ENCODE results near the gene NGEF.

The NGEF gene

DNA sequence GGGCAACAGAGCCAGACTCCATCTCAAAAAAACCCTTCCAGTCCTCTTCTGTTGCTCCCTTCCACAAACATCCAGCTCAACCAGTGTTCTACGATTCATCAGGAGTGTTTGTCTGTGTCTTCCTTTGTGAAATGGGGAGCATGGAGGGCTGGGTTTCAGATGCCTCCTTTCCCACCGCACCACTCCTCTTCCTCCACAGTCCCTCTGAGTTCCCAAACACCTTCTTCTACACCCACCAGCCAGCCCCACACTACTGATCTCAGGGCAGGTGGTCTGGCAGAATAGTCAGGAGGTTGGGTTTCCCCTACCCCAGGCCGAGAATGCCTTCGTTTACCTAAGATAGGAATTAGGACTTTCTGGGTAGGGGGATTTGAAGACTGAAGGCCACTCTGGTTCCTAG lies 36.9 kb downstream of the NGEF start:
- Histone ChIP-seq H3K4me1 (ENCODE audit: insufficient read depth, low read length) (no peaks in the 10 kb centered on the region), H3K79me2 (ENCODE audit: insufficient read depth, low read length) (no peaks in the 10 kb centered on the region), H4K20me1 (ENCODE audit: insufficient read depth, low read length) (no peaks in the 10 kb centered on the region), H3K27ac (ENCODE audit: low read length) (no peak overlapping the region), H3K9ac (ENCODE audit: low read depth, low read length) (no peak overlapping the region), H3K4me2 (ENCODE audit: insufficient read depth, low read length) (no peak overlapping the region), H2AFZ (ENCODE audit: low read depth, low read length) (no peak overlapping the region), H3K27me3 (ENCODE audit: insufficient read depth, low read length, poor library complexity) (no peaks in the 10 kb centered on the region), H3K36me3 (ENCODE audit: insufficient read depth, low read length) (no peaks in the 10 kb centered on the region), H3K9me3 (ENCODE audit: insufficient read depth, low read length, severe bottlenecking) (no peaks in the 10 kb centered on the region), H3K4me3 (ENCODE audit: low read depth in 1 of 2, low read length in 2 of 2) (no peak overlapping the region)
- TF ChIP-seq, protein P1, sequence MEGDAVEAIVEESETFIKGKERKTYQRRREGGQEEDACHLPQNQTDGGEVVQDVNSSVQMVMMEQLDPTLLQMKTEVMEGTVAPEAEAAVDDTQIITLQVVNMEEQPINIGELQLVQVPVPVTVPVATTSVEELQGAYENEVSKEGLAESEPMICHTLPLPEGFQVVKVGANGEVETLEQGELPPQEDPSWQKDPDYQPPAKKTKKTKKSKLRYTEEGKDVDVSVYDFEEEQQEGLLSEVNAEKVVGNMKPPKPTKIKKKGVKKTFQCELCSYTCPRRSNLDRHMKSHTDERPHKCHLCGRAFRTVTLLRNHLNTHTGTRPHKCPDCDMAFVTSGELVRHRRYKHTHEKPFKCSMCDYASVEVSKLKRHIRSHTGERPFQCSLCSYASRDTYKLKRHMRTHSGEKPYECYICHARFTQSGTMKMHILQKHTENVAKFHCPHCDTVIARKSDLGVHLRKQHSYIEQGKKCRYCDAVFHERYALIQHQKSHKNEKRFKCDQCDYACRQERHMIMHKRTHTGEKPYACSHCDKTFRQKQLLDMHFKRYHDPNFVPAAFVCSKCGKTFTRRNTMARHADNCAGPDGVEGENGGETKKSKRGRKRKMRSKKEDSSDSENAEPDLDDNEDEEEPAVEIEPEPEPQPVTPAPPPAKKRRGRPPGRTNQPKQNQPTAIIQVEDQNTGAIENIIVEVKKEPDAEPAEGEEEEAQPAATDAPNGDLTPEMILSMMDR (IDR thresholded peaks at IDR 0.05; ENCODE audit: borderline replicate concordance, extremely low read depth, low read length, poor library complexity, severe bottlenecking), result no peak
- no peak for TF ChIP-seq EZH2 (IDR thresholded peaks at IDR 0.05; ENCODE audit: borderline replicate concordance, low read depth, low read length, severe bottlenecking)
- DNase-seq, result no peak
- no peak for ATAC-seq (ENCODE audit: insufficient read depth, low read depth)

DNA sequence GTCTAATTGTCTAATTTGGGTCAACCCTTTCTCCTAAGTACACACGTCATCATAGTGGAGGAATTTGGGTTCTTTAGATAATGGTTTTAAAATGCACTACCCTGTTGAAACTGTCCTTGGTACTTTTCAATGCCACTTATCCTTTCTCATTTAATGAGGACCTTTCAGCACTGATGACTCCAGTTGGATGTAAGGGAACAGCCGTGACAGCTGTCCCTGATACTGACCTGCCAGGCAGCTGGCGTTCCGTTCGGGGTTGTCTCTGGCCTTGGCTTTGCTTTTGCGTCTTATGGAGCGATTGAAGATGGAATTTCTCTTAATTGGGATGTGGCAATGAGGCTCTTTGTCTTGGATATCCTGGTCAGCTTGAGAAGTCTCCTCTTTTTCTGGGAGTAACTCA lies 38.7 kb downstream of the NGEF start:
- Histone ChIP-seq H3K27me3 (ENCODE audit: insufficient read depth, low read length, poor library complexity) (no peaks in the 10 kb centered on the region), H3K9ac (ENCODE audit: low read depth, low read length) (no peak overlapping the region), H3K79me2 (ENCODE audit: insufficient read depth, low read length) (no peaks in the 10 kb centered on the region), H2AFZ (ENCODE audit: low read depth, low read length) (no peak overlapping the region), H3K4me2 (ENCODE audit: insufficient read depth, low read length) (no peak overlapping the region), H3K9me3 (ENCODE audit: insufficient read depth, low read length, severe bottlenecking) (no peaks in the 10 kb centered on the region), H3K4me1 (ENCODE audit: insufficient read depth, low read length) (no peaks in the 10 kb centered on the region), H3K4me3 (ENCODE audit: low read depth in 1 of 2, low read length in 2 of 2) (no peak overlapping the region), H4K20me1 (ENCODE audit: insufficient read depth, low read length) (no peaks in the 10 kb centered on the region), H3K36me3 (ENCODE audit: insufficient read depth, low read length) (no peaks in the 10 kb centered on the region), H3K27ac (ENCODE audit: low read length) (no peak overlapping the region)
- TF ChIP-seq, protein P1 (IDR thresholded peaks at IDR 0.05; ENCODE audit: borderline replicate concordance, extremely low read depth, low read length, poor library complexity, severe bottlenecking), result no peak
- no peak for TF ChIP-seq EZH2 (IDR thresholded peaks at IDR 0.05; ENCODE audit: borderline replicate concordance, low read depth, low read length, severe bottlenecking)
- ATAC-seq (ENCODE audit: insufficient read depth, low read depth), result no peak
- no peak for DNase-seq

DNA sequence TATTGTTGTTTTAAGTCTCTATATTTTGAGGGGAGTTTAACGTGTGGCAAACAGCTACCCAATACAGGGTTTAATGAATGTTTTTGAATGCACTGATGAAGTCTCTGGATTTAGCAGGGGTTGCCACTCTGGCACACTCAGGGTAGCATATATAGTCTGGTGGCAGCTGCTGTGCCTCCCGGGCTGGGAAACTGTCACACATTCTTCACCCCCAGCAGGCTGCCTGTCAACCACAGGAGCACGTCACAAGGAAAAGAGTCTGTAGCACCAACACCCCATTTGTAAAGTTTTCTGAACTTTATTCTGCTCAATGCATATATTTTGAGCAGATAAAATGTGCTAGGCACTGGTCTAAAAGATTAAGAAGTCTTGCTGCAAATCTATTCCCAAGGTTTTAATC lies 39.3 kb downstream of the NGEF start:
- H4K20me1 ChIP-seq (ENCODE audit: insufficient read depth, low read length), result no peaks in the 10 kb centered on the region
- no peak for ATAC-seq (ENCODE audit: insufficient read depth, low read depth)

DNA sequence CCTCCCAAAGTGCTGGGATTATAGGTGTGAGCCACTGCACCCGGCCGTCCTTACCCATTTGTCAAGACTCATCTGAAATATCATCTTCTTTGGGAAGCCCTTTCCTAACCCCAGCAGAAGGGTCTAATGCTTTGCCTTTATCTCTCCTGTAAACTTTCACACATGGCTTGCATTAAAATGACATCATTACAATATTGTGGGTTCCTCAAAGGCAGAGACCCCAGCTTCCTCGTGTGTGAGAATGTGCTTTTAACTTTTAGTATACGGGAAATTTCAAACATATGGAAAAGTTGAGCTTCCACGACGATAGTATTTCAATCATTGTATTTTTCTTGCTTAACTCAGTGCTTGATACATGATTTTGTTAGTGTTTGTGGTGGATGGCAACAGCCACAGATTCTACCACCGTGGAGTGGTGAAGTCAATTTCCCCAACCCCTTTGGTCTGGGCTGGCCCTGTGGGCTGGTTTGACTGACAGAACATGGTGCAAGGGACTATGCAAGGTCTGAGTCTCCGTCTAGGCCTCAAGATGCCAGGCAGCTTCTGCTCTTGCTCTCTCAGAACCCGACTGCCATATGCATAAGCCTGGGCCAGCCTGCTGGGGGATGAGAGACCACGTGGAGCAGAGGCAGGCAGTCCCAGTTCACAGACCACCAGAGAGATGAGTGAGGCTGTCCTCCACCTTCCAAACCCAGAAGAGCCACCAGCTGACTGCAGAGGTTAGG lies 39.9 kb downstream of the NGEF start:
- H3K9ac ChIP-seq (ENCODE audit: low read depth, low read length), result no peak overlapping the region
- no peak overlapping the region for H3K4me2 ChIP-seq (ENCODE audit: insufficient read depth, low read length)
- H3K36me3 ChIP-seq (ENCODE audit: insufficient read depth, low read length), result no peaks in the 10 kb centered on the region
- no peaks in the 10 kb centered on the region for H3K79me2 ChIP-seq (ENCODE audit: insufficient read depth, low read length)
- no peak for DNase-seq
- H3K27me3 ChIP-seq (ENCODE audit: insufficient read depth, low read length, poor library complexity), result no peaks in the 10 kb centered on the region
- H2AFZ ChIP-seq (ENCODE audit: low read depth, low read length), result no peak overlapping the region
- H3K9me3 ChIP-seq (ENCODE audit: insufficient read depth, low read length, severe bottlenecking), result no peaks in the 10 kb centered on the region
- TF ChIP-seq, protein P1 (IDR thresholded peaks at IDR 0.05; ENCODE audit: borderline replicate concordance, extremely low read depth, low read length, poor library complexity, severe bottlenecking), result no peak
- TF ChIP-seq EZH2 (IDR thresholded peaks at IDR 0.05; ENCODE audit: borderline replicate concordance, low read depth, low read length, severe bottlenecking), result no peak
- no peaks in the 10 kb centered on the region for H4K20me1 ChIP-seq (ENCODE audit: insufficient read depth, low read length)
- H3K27ac ChIP-seq (ENCODE audit: low read length), result no peak overlapping the region
- H3K4me1 ChIP-seq (ENCODE audit: insufficient read depth, low read length), result no peaks in the 10 kb centered on the region
- no peak for ATAC-seq (ENCODE audit: insufficient read depth, low read depth)
- H3K4me3 ChIP-seq (ENCODE audit: low read depth in 1 of 2, low read length in 2 of 2), result no peak overlapping the region

More for the DNA sequence above, 39.3 kb downstream of the NGEF start:
- Histone ChIP-seq H3K79me2 (ENCODE audit: insufficient read depth, low read length) (no peaks in the 10 kb centered on the region), H3K27me3 (ENCODE audit: insufficient read depth, low read length, poor library complexity) (no peaks in the 10 kb centered on the region), H3K4me2 (ENCODE audit: insufficient read depth, low read length) (no peak overlapping the region), H3K36me3 (ENCODE audit: insufficient read depth, low read length) (no peaks in the 10 kb centered on the region), H3K9ac (ENCODE audit: low read depth, low read length) (no peak overlapping the region), H2AFZ (ENCODE audit: low read depth, low read length) (no peak overlapping the region), H3K4me3 (ENCODE audit: low read depth in 1 of 2, low read length in 2 of 2) (no peak overlapping the region), H3K27ac (ENCODE audit: low read length) (no peak overlapping the region), H3K9me3 (ENCODE audit: insufficient read depth, low read length, severe bottlenecking) (no peaks in the 10 kb centered on the region), H3K4me1 (ENCODE audit: insufficient read depth, low read length) (no peaks in the 10 kb centered on the region)
- DNase-seq, result no peak
- no peak for TF ChIP-seq EZH2 (IDR thresholded peaks at IDR 0.05; ENCODE audit: borderline replicate concordance, low read depth, low read length, severe bottlenecking)
